Osteocyte (in vitro differentiated cells): ENCODE measurements around the gene LRRTM2. TPM values are rescaled to one million over a fixed set of nuclear protein-coding genes. Genes with fewer than 3 reads are reported as not detected.

ENCODE experiments used
- DNase-seq: peaks from one replicate; pipeline ENCODE4 v3.0.0; 2021; ENCODE audit warnings: mixed read lengths; ENCODE audit not compliant: unreplicated experiment; ENCODE audit errors: extremely low spot score
- H3K27ac Mint-ChIP-seq: one replicate; pipeline ENCODE4 v1.8.0; 2021; ENCODE audit warnings: mild to moderate bottlenecking, mixed read lengths; ENCODE audit not compliant: unreplicated experiment
- H3K27me3 Mint-ChIP-seq: one replicate; pipeline ENCODE4 v1.8.0; 2021; ENCODE audit warnings: mixed read lengths; ENCODE audit not compliant: unreplicated experiment
- H3K36me3 Mint-ChIP-seq: one replicate; pipeline ENCODE4 v1.8.0; 2021; ENCODE audit warnings: mixed read lengths; ENCODE audit not compliant: unreplicated experiment
- H3K4me1 Mint-ChIP-seq: one replicate; pipeline ENCODE4 v1.8.0; 2021; ENCODE audit warnings: mixed read lengths; ENCODE audit not compliant: unreplicated experiment
- H3K4me3 Mint-ChIP-seq: one replicate; pipeline ENCODE4 v1.8.0; 2021; ENCODE audit warnings: mild to moderate bottlenecking, moderate library complexity, mixed read lengths; ENCODE audit not compliant: unreplicated experiment
- H3K9me3 Mint-ChIP-seq: one replicate; pipeline ENCODE4 v1.8.0; 2021; ENCODE audit warnings: mixed read lengths; ENCODE audit not compliant: unreplicated experiment
- total RNA-seq: library from RNA; stranded (reverse); gene quantifications from 2 replicates; pipeline ENCODE4 v1.2.1, GENCODE V29; 2021
- TF ChIP-seq, protein P1 (sequence below): fragments of 200-600 bp; sonication (generic); IDR thresholded peaks from 2 replicates; pipeline ENCODE4 v1.5.0; 2021; ENCODE audit warnings: antibody characterized with exemption, mild to moderate bottlenecking, moderate library complexity

The LRRTM2 gene
- total RNA-seq, 1 donor from 2014 or later, result not detected

DNA sequence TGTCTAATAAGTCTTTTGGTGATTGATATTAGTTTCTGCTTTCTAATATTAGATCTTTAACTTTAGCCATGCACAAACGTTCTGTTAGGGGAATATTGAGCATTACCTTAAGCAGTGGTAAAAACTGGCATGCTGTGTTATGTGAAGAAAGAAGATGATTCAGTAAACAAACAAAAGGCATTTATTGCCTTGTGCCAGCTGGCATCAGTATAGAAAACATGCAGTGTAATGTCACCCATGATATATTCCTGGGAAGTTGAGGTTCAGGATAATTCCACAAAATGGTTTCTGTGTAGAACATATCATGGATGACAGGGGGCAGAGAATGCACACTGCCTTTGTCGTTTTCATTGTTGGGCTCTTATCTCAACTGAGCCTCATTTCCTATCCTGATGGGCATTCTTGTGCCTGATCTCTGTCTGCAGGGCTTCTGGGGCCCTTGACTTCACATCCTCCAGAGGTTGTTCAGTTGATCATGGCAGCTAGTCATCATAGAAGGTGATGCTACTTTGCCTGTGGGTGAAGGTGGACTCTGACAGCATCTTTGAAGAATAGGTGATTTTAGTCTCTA lies 24.2 kb downstream of the LRRTM2 start:
- Mint-ChIP-seq H3K4me3 (no peak overlapping the region), H3K27ac (no peak overlapping the region), H3K27me3 (no peaks in the 10 kb centered on the region), H3K9me3 (no peaks in the 10 kb centered on the region), H3K4me1 (peaks cover 32% of the 10 kb centered on the region), H3K36me3 (no peaks in the 10 kb centered on the region)
- DNase-seq, result no peak
- TF ChIP-seq, protein P1, sequence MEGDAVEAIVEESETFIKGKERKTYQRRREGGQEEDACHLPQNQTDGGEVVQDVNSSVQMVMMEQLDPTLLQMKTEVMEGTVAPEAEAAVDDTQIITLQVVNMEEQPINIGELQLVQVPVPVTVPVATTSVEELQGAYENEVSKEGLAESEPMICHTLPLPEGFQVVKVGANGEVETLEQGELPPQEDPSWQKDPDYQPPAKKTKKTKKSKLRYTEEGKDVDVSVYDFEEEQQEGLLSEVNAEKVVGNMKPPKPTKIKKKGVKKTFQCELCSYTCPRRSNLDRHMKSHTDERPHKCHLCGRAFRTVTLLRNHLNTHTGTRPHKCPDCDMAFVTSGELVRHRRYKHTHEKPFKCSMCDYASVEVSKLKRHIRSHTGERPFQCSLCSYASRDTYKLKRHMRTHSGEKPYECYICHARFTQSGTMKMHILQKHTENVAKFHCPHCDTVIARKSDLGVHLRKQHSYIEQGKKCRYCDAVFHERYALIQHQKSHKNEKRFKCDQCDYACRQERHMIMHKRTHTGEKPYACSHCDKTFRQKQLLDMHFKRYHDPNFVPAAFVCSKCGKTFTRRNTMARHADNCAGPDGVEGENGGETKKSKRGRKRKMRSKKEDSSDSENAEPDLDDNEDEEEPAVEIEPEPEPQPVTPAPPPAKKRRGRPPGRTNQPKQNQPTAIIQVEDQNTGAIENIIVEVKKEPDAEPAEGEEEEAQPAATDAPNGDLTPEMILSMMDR, result no peak

DNA sequence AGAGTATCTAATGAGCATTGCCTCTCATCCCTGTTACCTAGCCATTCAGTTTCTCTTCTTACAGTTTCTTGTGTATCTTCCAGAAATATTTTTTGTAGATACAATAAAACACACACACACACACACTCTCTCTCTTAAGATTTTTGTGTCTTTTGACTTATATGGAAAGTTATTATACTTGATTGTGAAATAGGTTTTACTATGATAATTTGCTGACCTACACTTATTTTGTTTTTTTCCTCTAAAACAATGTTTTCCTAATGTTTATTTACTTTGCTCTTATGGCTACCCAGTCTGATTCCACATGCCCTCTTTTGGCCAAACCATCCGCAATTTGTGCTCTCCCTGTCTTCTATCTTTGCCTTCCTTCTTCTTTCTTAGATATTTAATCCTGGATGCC lies 25.3 kb downstream of the LRRTM2 start:
- peak overlapping the region; percentile 2 for H3K27ac Mint-ChIP-seq
- H3K9me3 Mint-ChIP-seq, result no peaks in the 10 kb centered on the region
- DNase-seq, result no peak
- H3K4me1 Mint-ChIP-seq, result peaks cover 40% of the 10 kb centered on the region
- TF ChIP-seq, protein P1, result no peak
- H3K36me3 Mint-ChIP-seq, result no peaks in the 10 kb centered on the region
- H3K4me3 Mint-ChIP-seq, result no peak overlapping the region
- H3K27me3 Mint-ChIP-seq, result no peaks in the 10 kb centered on the region

DNA sequence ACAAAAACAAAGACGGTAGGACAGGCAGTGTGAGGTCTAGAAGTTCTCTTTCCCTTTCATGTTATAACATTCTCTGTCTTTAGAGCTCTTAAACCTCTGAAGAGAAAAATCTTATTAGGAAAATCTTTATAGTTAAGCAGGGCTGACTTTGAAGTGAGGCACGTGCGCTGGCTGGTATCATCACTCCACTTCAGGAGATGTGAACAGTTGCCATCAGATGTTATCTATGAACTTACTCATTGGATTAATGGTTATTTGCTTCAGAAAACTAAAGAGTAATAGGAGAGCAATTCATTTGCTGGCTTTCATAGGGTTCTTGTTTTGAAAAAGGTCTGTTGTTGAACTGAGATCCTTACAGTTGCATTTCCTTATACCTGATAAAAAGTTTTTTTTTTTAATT lies 25.7 kb downstream of the LRRTM2 start:
- H3K9me3 Mint-ChIP-seq, result no peaks in the 10 kb centered on the region
- TF ChIP-seq, protein P1, result no peak
- peaks cover 42% of the 10 kb centered on the region for H3K4me1 Mint-ChIP-seq
- H3K4me3 Mint-ChIP-seq, result no peak overlapping the region
- DNase-seq, result no peak
- no peaks in the 10 kb centered on the region for H3K27me3 Mint-ChIP-seq
- no peaks in the 10 kb centered on the region for H3K36me3 Mint-ChIP-seq
- H3K27ac Mint-ChIP-seq, result no peak overlapping the region

DNA sequence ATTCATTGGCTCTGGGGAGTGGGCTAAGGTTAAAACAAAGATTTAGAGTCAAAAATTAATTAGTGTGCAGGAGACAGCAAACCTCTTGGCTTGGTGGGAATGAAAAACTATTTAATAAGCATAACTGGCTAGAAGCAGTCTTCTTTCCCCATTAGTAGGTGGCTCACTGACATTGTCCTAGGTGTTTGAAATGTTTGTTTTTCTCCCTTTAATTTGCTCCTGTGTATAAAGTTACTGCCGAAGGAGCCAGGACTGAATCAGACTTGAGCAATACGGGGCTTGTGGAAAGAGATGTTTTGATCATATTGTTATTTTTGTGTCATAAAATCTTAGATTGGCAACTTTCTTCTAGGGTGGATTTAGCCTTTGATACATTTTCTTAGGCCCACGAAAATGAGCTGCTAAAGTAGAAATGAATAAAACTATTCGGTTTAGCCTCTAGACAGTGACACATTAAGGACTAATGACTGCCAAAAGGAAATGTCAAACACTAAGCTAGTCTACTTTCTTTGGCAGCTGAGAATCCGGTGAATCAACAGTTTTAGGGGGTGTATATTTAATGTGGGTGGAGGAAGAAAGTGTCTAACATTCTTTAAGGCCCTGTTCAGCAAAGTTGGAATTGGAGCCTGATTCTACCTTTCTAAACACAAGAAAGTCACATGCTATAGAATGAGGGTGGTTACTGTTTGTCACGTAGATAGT lies 30.2 kb downstream of the LRRTM2 start:
- no peak for DNase-seq

DNA sequence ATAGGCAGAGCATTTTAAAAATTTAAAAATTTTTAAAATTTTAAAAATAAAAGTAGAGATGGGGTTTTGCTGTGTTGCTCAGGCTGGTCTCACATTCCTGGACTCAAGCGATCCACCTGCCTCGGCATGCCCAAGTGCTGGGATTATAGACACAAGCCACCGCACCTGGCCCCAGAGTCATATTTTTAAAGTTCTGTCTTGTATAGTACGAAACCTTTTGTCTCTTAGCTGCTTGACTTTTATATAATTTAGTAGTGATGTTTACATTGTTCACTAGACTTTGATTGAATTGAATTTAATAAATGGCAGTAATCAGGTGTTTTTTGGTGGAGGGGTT lies 31.0 kb downstream of the LRRTM2 start:
- no peak overlapping the region for H3K4me3 Mint-ChIP-seq
- no peak for DNase-seq
- peaks cover 47% of the 10 kb centered on the region for H3K4me1 Mint-ChIP-seq
- no peaks in the 10 kb centered on the region for H3K27me3 Mint-ChIP-seq
- peak overlapping the region; percentile 85 for H3K27ac Mint-ChIP-seq
- TF ChIP-seq, protein P1, result no peak
- H3K9me3 Mint-ChIP-seq, result no peaks in the 10 kb centered on the region
- H3K36me3 Mint-ChIP-seq, result peaks cover 6% of the 10 kb centered on the region

More for the DNA sequence above, 30.2 kb downstream of the LRRTM2 start:
- peaks cover 6% of the 10 kb centered on the region for H3K36me3 Mint-ChIP-seq
- no peak overlapping the region for H3K4me3 Mint-ChIP-seq
- peak overlapping the region; percentile 85 for H3K27ac Mint-ChIP-seq
- H3K4me1 Mint-ChIP-seq, result peaks cover 47% of the 10 kb centered on the region
- H3K27me3 Mint-ChIP-seq, result no peaks in the 10 kb centered on the region
- TF ChIP-seq, protein P1, result no peak
- no peaks in the 10 kb centered on the region for H3K9me3 Mint-ChIP-seq
